DND-41 (cell line): Measurements from ENCODE around the gene HLF.

ENCODE experiments used
- ATAC-seq: fragments of 200-7000 bp; cut with Tn5 transposase; 3 replicates; pipeline ENCODE4 v1.9.1; 2021; ENCODE audit warnings: low read depth; ENCODE audit not compliant: insufficient read depth
- DNase-seq: peaks from one replicate; pipeline ENCODE4 v3.0.0-alpha.2; 2020
- H2AFZ ChIP-seq: 2 replicates; pipeline ENCODE4 v1.6.0; 2012; ENCODE audit warnings: low read depth, low read length
- H3K27ac ChIP-seq: 2 replicates; pipeline ENCODE4 v1.5.1; 2012; ENCODE audit warnings: low read length, inconsistent platforms
- H3K27me3 ChIP-seq: fragments of 200-600 bp; sonication (generic); 2 replicates; pipeline ENCODE4 v1.6.0; 2012; ENCODE audit warnings: low read length, mild to moderate bottlenecking, inconsistent platforms; ENCODE audit not compliant: insufficient read depth, poor library complexity
- H3K36me3 ChIP-seq: 2 replicates; pipeline ENCODE4 v1.5.1; 2012; ENCODE audit warnings: low read length, inconsistent platforms; ENCODE audit not compliant: insufficient read depth
- H3K4me1 ChIP-seq: 2 replicates; pipeline ENCODE4 v1.5.1; 2012; ENCODE audit warnings: mild to moderate bottlenecking, low read length; ENCODE audit not compliant: insufficient read depth
- H3K4me2 ChIP-seq: 2 replicates; pipeline ENCODE4 v1.6.0; 2012; ENCODE audit warnings: mild to moderate bottlenecking, moderate library complexity, low read length, inconsistent platforms; ENCODE audit not compliant: insufficient read depth
- H3K4me3 ChIP-seq, 2 experiments: fragments of 200-600 bp in 1 of 2; shearing (Covaris generic) in 1 of 2; 2 replicates each; pipeline ENCODE4 v1.5.1; 2012 to 2016; ENCODE audit warnings: inconsistent platforms in 2 of 2, low read length in 2 of 2, mild to moderate bottlenecking in 2 of 2, low read depth in 1 of 2, moderate library complexity in 1 of 2
- H3K79me2 ChIP-seq: 2 replicates; pipeline ENCODE4 v1.6.0; 2012; ENCODE audit warnings: low read length, inconsistent platforms; ENCODE audit not compliant: insufficient read depth
- H3K9ac ChIP-seq: 2 replicates; pipeline ENCODE4 v1.6.0; 2012; ENCODE audit warnings: low read depth, mild to moderate bottlenecking, inconsistent platforms, low read length, moderate library complexity
- H3K9me3 ChIP-seq: 2 replicates; pipeline ENCODE4 v1.5.1; 2012; ENCODE audit warnings: low read length, moderate library complexity, mild to moderate bottlenecking, inconsistent platforms; ENCODE audit not compliant: insufficient read depth, severe bottlenecking
- H4K20me1 ChIP-seq: 2 replicates; pipeline ENCODE4 v1.6.0; 2012; ENCODE audit warnings: low read length; ENCODE audit not compliant: insufficient read depth
- EZH2 ChIP-seq: IDR thresholded peaks from 3 replicates; pipeline ENCODE4 v1.6.1; 2012; ENCODE audit warnings: borderline replicate concordance, low read depth, mild to moderate bottlenecking, moderate library complexity, low read length, inconsistent platforms; ENCODE audit not compliant: severe bottlenecking
- TF ChIP-seq, protein P1 (sequence below): IDR thresholded peaks from 2 replicates; pipeline ENCODE4 v1.5.1; 2012; ENCODE audit warnings: borderline replicate concordance, low read length, moderate library complexity, mild to moderate bottlenecking; ENCODE audit not compliant: poor library complexity, severe bottlenecking; ENCODE audit errors: extremely low read depth

Gene HLF

DNA sequence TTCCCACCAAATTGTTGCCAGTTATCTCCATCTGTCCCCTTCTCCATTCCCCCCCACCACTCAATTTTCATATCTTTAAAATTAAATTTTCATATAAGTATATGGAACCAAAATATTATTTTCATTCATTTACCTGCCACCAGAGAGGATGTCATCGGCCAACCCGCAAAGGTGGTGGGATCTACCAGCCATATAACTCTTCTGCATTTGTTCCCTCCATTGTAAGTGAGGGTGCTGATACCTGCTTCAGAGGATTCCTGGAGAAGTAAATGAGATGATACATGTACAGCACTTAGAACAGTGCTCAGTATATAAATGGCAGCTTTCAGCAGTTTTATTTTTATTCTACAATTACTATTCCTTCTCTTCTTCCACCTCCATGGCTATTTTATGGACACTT lies 15.0 kb downstream of the HLF start:
- Histone ChIP-seq H3K36me3 (no peaks in the 10 kb centered on the region), H3K79me2 (no peaks in the 10 kb centered on the region), H3K9ac (no peak overlapping the region), H4K20me1 (no peaks in the 10 kb centered on the region), H3K4me3 (no peak overlapping the region), H3K27me3 (no peaks in the 10 kb centered on the region), H3K4me2 (no peak overlapping the region), H2AFZ (no peak overlapping the region), H3K9me3 (no peaks in the 10 kb centered on the region), H3K4me1 (no peaks in the 10 kb centered on the region), H3K27ac (no peak overlapping the region)
- no peak for DNase-seq
- no peak for TF ChIP-seq EZH2
- TF ChIP-seq, protein P1, sequence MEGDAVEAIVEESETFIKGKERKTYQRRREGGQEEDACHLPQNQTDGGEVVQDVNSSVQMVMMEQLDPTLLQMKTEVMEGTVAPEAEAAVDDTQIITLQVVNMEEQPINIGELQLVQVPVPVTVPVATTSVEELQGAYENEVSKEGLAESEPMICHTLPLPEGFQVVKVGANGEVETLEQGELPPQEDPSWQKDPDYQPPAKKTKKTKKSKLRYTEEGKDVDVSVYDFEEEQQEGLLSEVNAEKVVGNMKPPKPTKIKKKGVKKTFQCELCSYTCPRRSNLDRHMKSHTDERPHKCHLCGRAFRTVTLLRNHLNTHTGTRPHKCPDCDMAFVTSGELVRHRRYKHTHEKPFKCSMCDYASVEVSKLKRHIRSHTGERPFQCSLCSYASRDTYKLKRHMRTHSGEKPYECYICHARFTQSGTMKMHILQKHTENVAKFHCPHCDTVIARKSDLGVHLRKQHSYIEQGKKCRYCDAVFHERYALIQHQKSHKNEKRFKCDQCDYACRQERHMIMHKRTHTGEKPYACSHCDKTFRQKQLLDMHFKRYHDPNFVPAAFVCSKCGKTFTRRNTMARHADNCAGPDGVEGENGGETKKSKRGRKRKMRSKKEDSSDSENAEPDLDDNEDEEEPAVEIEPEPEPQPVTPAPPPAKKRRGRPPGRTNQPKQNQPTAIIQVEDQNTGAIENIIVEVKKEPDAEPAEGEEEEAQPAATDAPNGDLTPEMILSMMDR = no peak
- no peak for ATAC-seq

DNA sequence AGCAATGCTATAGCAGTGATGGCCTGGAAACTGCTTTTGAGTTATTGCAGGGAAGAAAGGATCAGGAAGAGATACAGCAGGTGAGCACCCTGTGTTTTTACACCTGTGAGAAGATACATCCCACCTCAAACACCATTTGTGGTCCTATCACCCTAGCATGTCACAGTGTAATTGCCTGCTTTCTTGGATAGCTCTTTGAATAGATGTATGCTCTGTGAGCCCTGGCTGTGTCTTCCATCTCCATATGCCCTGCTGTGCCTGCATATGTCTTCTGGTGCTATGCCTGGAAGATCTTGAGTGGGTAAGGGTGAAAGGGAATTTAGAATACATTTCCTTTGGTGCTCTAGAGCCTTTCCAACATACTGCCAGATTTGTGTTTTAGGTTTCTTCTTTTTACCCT lies 15.5 kb downstream of the HLF start:
- Histone ChIP-seq H3K36me3 (no peaks in the 10 kb centered on the region), H3K27me3 (no peaks in the 10 kb centered on the region), H4K20me1 (no peaks in the 10 kb centered on the region), H3K9ac (no peak overlapping the region), H3K27ac (no peak overlapping the region), H3K4me1 (no peaks in the 10 kb centered on the region), H3K9me3 (no peaks in the 10 kb centered on the region), H3K4me2 (no peak overlapping the region), H3K4me3 (no peak overlapping the region), H2AFZ (no peak overlapping the region), H3K79me2 (no peaks in the 10 kb centered on the region)
- TF ChIP-seq EZH2 = no peak
- TF ChIP-seq, protein P1 = no peak
- ATAC-seq = no peak
- no peak for DNase-seq

DNA sequence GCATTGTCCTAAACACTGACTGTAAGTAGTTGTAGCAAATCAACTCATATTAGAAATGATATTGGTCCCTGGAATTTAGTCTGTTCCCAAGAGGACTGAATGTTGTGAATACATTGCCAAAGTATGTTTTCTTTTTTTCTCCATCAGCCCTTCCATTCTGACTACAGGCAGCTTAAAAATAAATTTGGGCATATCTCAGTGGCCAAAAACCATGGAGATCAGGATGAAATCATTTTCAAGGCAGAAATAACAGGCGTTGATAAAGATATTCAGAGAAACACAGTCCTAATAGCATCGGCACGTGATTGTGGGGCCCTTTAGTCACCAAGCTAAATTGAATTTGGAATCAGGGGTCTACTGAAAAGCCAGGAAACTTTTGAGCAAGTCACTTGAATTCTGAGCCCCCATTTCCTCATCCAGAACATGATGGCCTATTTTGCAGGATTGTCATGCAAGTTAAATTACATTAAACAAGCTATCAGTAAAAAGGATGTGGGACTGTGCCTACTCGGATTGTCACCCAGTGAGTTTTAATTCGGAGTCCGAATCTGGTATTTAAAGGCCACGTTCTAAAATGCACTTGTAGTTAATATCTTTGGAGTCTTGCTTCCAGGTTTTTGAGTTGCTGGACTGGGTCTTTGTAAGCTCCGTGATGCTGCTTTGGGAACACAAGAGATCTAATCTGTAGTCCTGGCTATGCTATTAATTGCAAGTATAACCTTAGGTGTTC lies 17.1 kb downstream of the HLF start:
- Histone ChIP-seq H3K9ac (no peak overlapping the region), H3K36me3 (no peaks in the 10 kb centered on the region), H3K27ac (no peak overlapping the region), H3K27me3 (no peaks in the 10 kb centered on the region), H3K4me1 (no peaks in the 10 kb centered on the region), H3K9me3 (no peaks in the 10 kb centered on the region), H3K79me2 (no peaks in the 10 kb centered on the region), H3K4me2 (no peak overlapping the region), H3K4me3 (no peak overlapping the region), H4K20me1 (no peaks in the 10 kb centered on the region), H2AFZ (no peak overlapping the region)
- no peak for TF ChIP-seq EZH2
- TF ChIP-seq, protein P1 = no peak
- ATAC-seq (no peak), DNase-seq (no peak)

DNA sequence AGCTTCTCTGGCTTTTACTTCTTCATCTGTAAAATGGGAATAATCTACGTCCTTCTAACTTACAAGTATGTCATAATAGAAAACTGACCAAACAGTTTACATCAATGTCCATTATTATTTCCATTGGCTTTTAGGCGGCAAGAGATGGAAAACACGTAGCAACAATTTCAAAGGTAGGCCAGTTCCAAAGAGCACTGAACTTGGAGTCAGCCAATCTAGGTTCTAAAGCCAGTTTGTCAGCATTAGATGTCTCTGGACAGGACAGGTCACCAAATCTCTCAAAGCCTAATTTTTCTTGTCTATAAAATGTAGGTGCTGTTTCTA lies 17.6 kb downstream of the HLF start:
- no peak overlapping the region for H3K4me2 ChIP-seq
- TF ChIP-seq, protein P1 = no peak
- TF ChIP-seq EZH2 = no peak

More for the DNA sequence above, 17.6 kb downstream of the HLF start:
- DNase-seq (no peak), ATAC-seq (no peak)
- H3K9me3 ChIP-seq = no peaks in the 10 kb centered on the region
- H3K79me2 ChIP-seq = no peaks in the 10 kb centered on the region
- no peaks in the 10 kb centered on the region for H3K36me3 ChIP-seq
- H3K9ac ChIP-seq = no peak overlapping the region
- H4K20me1 ChIP-seq = no peaks in the 10 kb centered on the region
- H3K4me1 ChIP-seq = no peaks in the 10 kb centered on the region
- no peak overlapping the region for H2AFZ ChIP-seq
- no peak overlapping the region for H3K27ac ChIP-seq
- H3K4me3 ChIP-seq = no peak overlapping the region
- no peaks in the 10 kb centered on the region for H3K27me3 ChIP-seq
